Bronchial epithelial cell (primary cell): Measurements from ENCODE around the gene CAPN1. TPM values are rescaled to one million over a fixed set of nuclear protein-coding genes. Genes with fewer than 3 reads are reported as not detected.

Experiments
- DNase-seq: peaks from one replicate; pipeline ENCODE4 v3.0.0-alpha.2; 2010; ENCODE audit warnings: low read depth
- FAIRE-seq: peaks from 2 replicates; lab custom pipeline; 2011; peaks lifted over from hg19 to GRCh38; lab: Jason Lieb, UNC
- H3K27me3 ChIP-seq: 2 replicates; pipeline ENCODE4 v1.5.1; 2011; ENCODE audit warnings: low read length; ENCODE audit not compliant: control insufficient read depth, insufficient read depth
- H3K36me3 ChIP-seq: 2 replicates; pipeline ENCODE4 v1.5.1; 2011; ENCODE audit warnings: low read length; ENCODE audit not compliant: control insufficient read depth, insufficient read depth
- H3K4me3 ChIP-seq: 2 replicates; pipeline ENCODE4 v1.5.1; 2011; ENCODE audit warnings: mild to moderate bottlenecking, low read depth, low read length, control low read depth
- CTCF ChIP-seq: IDR thresholded peaks from 2 replicates; pipeline ENCODE4 v1.5.1; 2011; ENCODE audit warnings: mild to moderate bottlenecking, moderate library complexity, low read length, control low read depth, inconsistent platforms; ENCODE audit not compliant: insufficient read depth, severe bottlenecking
- total RNA-seq: library from RNA; depleted of rRNA; stranded (reverse); fragments of >200 nt; gene quantifications from 2 replicates; pipeline ENCODE4 v1.2.1, GENCODE V29; 2014

The CAPN1 gene
- total RNA-seq, 1 donor from 2014 or later: 136 TPM

GRCh38 chr11:65215441-65216076 lies 33.8 kb downstream of the CAPN1 start:
- TF ChIP-seq CTCF: no peak
- Histone ChIP-seq H3K27me3 (no peaks in the 10 kb centered on the region), H3K36me3 (peaks cover 9% of the 10 kb centered on the region), H3K4me3 (no peak overlapping the region)
- DNase-seq (no peak), FAIRE-seq (peak; percentile 36)

GRCh38 chr11:65216830-65217229 lies 35.1 kb downstream of the CAPN1 start:
- no peak for TF ChIP-seq CTCF
- peaks cover 6% of the 10 kb centered on the region for H3K36me3 ChIP-seq
- H3K27me3 ChIP-seq: no peaks in the 10 kb centered on the region
- no peak for FAIRE-seq
- DNase-seq: no peak
- H3K4me3 ChIP-seq: no peak overlapping the region

- no peak for DNase-seq
- peaks cover 6% of the 10 kb centered on the region for H3K36me3 ChIP-seq
- FAIRE-seq: no peak
- no peak for TF ChIP-seq CTCF
- no peaks in the 10 kb centered on the region for H3K27me3 ChIP-seq
- H3K4me3 ChIP-seq: no peak overlapping the region
These were observed 36.0 kb downstream of the CAPN1 start for GRCh38 chr11:65217441-65218423.

GRCh38 chr11:65218446-65218845 lies 36.7 kb downstream of the CAPN1 start:
- DNase-seq: no peak
- FAIRE-seq: no peak
- H3K36me3 ChIP-seq: peaks cover 9% of the 10 kb centered on the region
- no peaks in the 10 kb centered on the region for H3K27me3 ChIP-seq
- H3K4me3 ChIP-seq: no peak overlapping the region
- TF ChIP-seq CTCF: no peak

- no peak for TF ChIP-seq CTCF
- DNase-seq (no peak), FAIRE-seq (no peak)
- H3K27me3 ChIP-seq: no peaks in the 10 kb centered on the region
- peaks cover 11% of the 10 kb centered on the region for H3K36me3 ChIP-seq
- no peak overlapping the region for H3K4me3 ChIP-seq
These were observed 38.1 kb downstream of the CAPN1 start for GRCh38 chr11:65219930-65220213.
